Fibroblast of villous mesenchyme (primary cell): ENCODE data around the gene CNTN4. TPM values are rescaled to one million over a fixed set of nuclear protein-coding genes. Genes with fewer than 3 reads are reported as not detected.
"Not testable (repeated sequence)": the region's sequence is repeated elsewhere in the genome, so short reads cannot be mapped to it uniquely, and the experiment has no call there.

Experiments
- DNase-seq: peaks from one replicate; pipeline ENCODE4 v3.0.0-alpha.2; 2010; ENCODE audit warnings: low read depth
- H3K4me3 ChIP-seq: 2 replicates; pipeline ENCODE4 v1.5.1; 2011; ENCODE audit warnings: low read depth, mild to moderate bottlenecking, low read length
- CTCF ChIP-seq: IDR thresholded peaks from 2 replicates; pipeline ENCODE4 v1.5.1; 2012; ENCODE audit warnings: low read depth, mild to moderate bottlenecking, low read length; ENCODE audit not compliant: insufficient read depth
- total RNA-seq: library from RNA; depleted of rRNA; stranded (reverse); fragments of >200 nt; gene quantifications from 2 replicates; pipeline ENCODE4 v1.2.3, GENCODE V29; 2012

The CNTN4 gene
- total RNA-seq, 1 donor: 6.9 TPM

DNA sequence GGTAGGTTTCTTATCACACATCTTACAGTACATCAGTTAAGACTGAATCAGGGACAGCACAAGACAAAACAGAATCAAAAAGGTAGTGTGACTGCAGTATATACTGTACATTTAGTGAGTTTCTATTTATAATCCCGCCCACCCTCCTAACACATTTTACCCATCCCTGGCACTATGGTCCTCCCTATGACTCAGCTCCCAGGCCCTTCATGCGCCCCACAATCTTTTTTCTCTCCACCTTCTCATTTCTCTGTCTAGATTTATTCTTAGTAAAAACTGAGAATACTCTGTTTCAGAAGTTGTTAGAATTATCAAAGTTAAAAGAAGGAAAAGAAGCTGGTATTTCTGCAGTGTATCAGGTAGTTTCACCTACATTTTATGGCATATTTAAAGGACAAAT, 427.3 kb downstream of the CNTN4 start:
- no peak for TF ChIP-seq CTCF
- no peak for DNase-seq
- no peak overlapping the region for H3K4me3 ChIP-seq

GRCh38 chr3:2526926-2527325, 428.3 kb downstream of the CNTN4 start:
- peak; percentile 60 for DNase-seq
- no peak for TF ChIP-seq CTCF

GRCh38 chr3:2527328-2527727, 428.7 kb downstream of the CNTN4 start:
- not testable (repeated sequence) for DNase-seq

More at GRCh38 chr3:2526926-2527325, 428.3 kb downstream of the CNTN4 start:
- no peak overlapping the region for H3K4me3 ChIP-seq

GRCh38 chr3:2534767-2535166, 436.1 kb downstream of the CNTN4 start:
- DNase-seq, H3K4me3 ChIP-seq: not testable (repeated sequence)

More at GRCh38 chr3:2527328-2527727, 428.7 kb downstream of the CNTN4 start:
- not testable (repeated sequence) for H3K4me3 ChIP-seq

DNA sequence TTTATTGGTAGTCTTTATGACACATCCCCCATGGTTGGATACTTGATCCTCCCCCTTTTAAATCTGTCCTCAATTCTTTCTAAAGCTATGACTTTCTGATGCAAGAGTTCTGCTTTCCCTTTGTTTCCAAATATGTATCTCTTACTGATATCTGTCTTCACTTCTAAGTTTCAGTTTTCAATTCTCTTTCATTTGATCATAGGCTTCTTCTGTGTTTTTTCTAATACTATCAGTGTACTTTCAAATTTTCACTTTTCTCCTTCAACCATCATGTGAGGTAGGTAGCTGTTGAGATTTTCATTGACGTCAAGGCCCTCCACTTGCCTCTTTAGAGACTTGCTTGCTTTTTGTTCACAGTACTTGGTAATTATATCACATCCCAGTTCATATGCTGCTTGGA, 436.5 kb downstream of the CNTN4 start:
- TF ChIP-seq CTCF: no peak
- H3K4me3 ChIP-seq: no peak overlapping the region

GRCh38 chr3:2536575-2536974, 437.9 kb downstream of the CNTN4 start:
- DNase-seq: no peak
- TF ChIP-seq CTCF: no peak

More for the DNA sequence above, 436.5 kb downstream of the CNTN4 start:
- no peak for DNase-seq

DNA sequence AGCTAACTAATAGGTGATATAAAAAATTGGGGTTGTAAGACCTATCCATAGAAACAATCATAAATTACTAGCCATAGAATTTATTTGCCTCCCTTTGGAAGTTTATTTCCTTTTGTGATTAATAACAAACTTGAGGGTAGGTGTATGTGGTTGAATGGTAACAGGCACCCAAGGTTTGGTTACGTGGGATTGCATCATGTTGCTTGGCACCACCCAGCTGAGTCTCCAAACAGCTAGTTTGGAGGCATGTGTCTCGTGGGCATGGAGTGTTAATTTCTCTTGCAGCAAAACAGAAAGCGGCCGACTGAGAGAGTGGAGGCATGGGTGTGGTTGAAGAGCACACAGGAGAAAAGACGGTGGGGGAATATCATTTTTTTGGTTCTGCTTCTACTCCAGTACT, 441.4 kb downstream of the CNTN4 start:
- no peak for TF ChIP-seq CTCF
- DNase-seq: no peak
- H3K4me3 ChIP-seq: no peak overlapping the region

More at GRCh38 chr3:2536575-2536974, 437.9 kb downstream of the CNTN4 start:
- no peak overlapping the region for H3K4me3 ChIP-seq

- TF ChIP-seq CTCF: no peak
- no peak overlapping the region for H3K4me3 ChIP-seq
- no peak for DNase-seq
Measured at GRCh38 chr3:2543247-2543646, 444.6 kb downstream of the CNTN4 start.
